WTC11 (cell line): Measurements from ENCODE around the gene EYS.

Experiments
- CDX4 ChIP-seq: fragments of 250-450 bp; sonication (Bioruptor Pico); IDR thresholded peaks from 2 replicates; pipeline ENCODE4 v1.9.0; 2021; ENCODE audit warnings: moderate library complexity, mild to moderate bottlenecking, inconsistent platforms, borderline replicate concordance
- E2F4 ChIP-seq: sonication (generic); formaldehyde crosslinking; IDR thresholded peaks from 2 replicates; pipeline ENCODE4 v1.8.1; 2022; ENCODE audit warnings: low read depth, mild to moderate bottlenecking, moderate library complexity, missing genetic modification reagents, borderline replicate concordance
- ETV6 ChIP-seq: sonication (generic); formaldehyde crosslinking; IDR thresholded peaks from 2 replicates; pipeline ENCODE4 v1.8.1; 2022; ENCODE audit warnings: mild to moderate bottlenecking, missing genetic modification reagents
- IRF2 ChIP-seq: sonication (generic); formaldehyde crosslinking; IDR thresholded peaks from 2 replicates; pipeline ENCODE4 v1.8.0; 2022; ENCODE audit warnings: low read depth, missing genetic modification reagents, borderline replicate concordance
- NFYB ChIP-seq: sonication (generic); formaldehyde crosslinking; conservative IDR thresholded peaks from 2 replicates; pipeline ENCODE4 v1.8.0; 2022; ENCODE audit warnings: low read depth, missing genetic modification reagents
- NR1H2 ChIP-seq: sonication (generic); formaldehyde crosslinking; IDR thresholded peaks from 2 replicates; pipeline ENCODE4 v1.9.0; 2021; ENCODE audit warnings: mild to moderate bottlenecking, moderate library complexity, missing genetic modification reagents
- RELA ChIP-seq: sonication (generic); formaldehyde crosslinking; IDR thresholded peaks from 2 replicates; pipeline ENCODE4 v1.8.1; 2022; ENCODE audit warnings: missing genetic modification reagents, mild to moderate bottlenecking, borderline replicate concordance
- SMAD3 ChIP-seq: sonication (generic); formaldehyde crosslinking; IDR thresholded peaks from 2 replicates; pipeline ENCODE4 v1.8.0; 2022; ENCODE audit warnings: missing genetic modification reagents, mild to moderate bottlenecking, borderline replicate concordance
- SP1 ChIP-seq: sonication (generic); formaldehyde crosslinking; conservative IDR thresholded peaks from 2 replicates; pipeline ENCODE4 v1.8.1; 2022; ENCODE audit warnings: missing genetic modification reagents
- TF ChIP-seq, protein P1 (sequence below): fragments of 200-600 bp; IDR thresholded peaks from 2 replicates; pipeline ENCODE4 v1.8.0; 2022; ENCODE audit warnings: antibody characterized with exemption

GRCh38 chr6:64185621-64186020, 1521.4 kb downstream of the EYS start:
- TF ChIP-seq CDX4 (no peak), ETV6 (no peak), NFYB (no peak), RELA (CRISPR knock-in tag) (no peak), E2F4 (no peak), NR1H2 (no peak), SP1 (CRISPR knock-in tag) (no peak), SMAD3 (CRISPR knock-in tag) (no peak), IRF2 (CRISPR knock-in tag) (no peak)
- TF ChIP-seq, protein P1, sequence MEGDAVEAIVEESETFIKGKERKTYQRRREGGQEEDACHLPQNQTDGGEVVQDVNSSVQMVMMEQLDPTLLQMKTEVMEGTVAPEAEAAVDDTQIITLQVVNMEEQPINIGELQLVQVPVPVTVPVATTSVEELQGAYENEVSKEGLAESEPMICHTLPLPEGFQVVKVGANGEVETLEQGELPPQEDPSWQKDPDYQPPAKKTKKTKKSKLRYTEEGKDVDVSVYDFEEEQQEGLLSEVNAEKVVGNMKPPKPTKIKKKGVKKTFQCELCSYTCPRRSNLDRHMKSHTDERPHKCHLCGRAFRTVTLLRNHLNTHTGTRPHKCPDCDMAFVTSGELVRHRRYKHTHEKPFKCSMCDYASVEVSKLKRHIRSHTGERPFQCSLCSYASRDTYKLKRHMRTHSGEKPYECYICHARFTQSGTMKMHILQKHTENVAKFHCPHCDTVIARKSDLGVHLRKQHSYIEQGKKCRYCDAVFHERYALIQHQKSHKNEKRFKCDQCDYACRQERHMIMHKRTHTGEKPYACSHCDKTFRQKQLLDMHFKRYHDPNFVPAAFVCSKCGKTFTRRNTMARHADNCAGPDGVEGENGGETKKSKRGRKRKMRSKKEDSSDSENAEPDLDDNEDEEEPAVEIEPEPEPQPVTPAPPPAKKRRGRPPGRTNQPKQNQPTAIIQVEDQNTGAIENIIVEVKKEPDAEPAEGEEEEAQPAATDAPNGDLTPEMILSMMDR: no peak
